NOMO-1 treated with DMSO at 0.1 percent for 48 hours (cell line): Measurements from ENCODE around the gene ACKR2.

ENCODE experiments used
- DNase-seq: peaks from one replicate; lab custom pipeline; 2025; ENCODE audit not compliant: unreplicated experiment; lab: John Stamatoyannopoulos, UW

ACKR2 gene

DNA sequence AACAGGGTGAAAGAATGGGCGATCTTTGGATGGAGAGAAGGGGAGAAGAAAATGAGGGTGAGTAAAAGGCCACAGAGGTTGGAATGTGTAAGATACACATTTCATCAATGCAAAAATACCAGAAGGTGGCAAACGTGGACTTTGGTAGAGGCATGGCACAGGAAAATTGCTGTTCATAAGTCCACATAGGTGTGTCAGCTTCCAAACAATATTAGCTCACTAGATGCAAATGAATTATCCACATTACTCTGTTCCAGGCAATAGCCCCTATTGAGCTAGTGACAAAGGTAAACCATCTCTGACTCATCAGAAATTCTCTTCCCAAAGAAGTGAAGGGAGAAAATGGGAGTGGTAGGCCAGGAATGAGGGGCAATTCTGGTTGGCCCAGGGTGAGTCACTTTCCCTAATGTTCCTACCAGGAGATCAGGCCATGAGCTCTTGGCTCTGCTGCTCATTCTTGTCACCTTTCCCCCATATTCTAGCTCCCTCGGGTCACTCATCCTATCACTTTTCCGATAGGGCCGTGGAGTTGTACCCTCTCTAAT lies 19.9 kb downstream of the ACKR2 start:
- DNase-seq: no peak

DNA sequence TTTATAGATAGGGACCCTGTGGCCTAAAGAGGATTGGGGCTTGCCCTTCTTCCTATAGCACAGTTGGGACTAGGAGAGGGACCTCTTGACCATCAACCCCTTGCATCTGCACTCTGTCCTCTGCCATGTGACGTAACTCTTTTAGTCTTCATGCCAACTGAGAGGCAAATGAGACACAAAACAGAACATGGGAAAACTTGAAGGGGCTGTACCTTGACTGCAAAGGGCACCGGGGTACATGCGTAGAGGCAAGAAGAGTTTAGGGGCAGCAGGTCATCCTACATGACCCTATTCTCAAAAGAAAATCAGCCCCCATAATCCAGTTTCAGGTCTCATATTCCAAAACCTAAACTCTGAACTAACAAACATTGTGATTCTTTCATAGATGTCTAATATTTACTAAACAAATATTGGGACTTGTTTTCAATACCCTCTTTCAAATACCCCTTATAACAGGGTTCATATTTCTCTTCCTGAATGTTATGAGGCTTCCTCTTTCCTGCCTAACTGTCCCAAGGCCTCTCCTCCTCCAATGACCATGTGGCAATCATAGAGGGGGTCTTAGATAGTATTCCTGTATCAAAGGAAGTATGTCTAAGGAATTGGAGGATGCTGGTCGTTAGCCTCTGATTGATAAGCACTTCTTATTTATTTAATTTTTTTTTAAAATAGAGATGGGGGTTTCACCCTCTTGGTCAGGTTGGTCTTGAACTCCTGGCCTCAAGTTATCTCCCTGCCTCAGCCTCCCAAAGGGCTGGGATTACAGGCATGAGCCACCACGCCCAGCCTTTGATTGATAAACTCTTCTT lies 20.6 kb downstream of the ACKR2 start:
- DNase-seq: no peak

DNA sequence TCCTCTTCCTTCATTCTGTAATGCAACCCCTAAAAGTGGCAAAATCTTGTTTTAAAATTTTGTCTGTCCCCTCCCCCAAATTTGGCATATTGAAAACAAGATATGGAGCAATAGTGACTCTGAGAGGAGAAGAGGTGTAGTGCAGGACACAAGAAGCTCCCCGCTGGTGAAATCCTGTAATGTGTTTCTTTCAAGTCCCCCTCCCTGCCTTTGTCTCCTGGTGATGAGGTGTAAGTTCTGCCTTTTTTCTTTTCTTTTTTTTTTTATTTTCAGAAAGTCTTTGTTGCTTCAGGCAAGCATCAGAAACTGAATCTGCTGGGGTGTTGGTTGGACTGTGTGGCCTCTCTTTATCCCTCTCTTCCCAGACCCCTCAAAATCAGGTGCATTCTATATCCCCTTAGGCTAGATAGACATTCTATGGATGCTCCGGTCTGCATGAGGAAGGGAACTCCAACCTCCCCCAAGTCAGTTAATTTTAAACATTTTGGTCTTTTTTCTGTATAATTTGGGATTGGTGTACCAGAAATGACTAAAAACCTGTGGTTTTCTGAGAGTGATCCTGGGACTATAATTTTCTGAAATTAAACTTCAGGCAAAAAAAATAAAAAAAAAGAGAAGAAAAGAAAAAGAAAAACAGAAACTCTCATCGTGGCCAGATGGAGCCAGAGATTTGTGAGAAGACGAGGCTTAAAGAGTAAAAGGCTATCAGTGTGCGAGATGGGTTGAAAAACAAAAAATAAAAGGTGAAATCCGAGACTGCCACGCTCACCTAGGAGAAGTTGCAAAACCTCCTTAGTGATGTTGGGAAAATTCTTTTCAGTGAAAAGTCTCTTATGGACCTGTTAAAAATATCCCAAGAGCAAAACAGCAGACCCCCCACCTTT lies 21.4 kb downstream of the ACKR2 start:
- peak; percentile 54 for DNase-seq

DNA sequence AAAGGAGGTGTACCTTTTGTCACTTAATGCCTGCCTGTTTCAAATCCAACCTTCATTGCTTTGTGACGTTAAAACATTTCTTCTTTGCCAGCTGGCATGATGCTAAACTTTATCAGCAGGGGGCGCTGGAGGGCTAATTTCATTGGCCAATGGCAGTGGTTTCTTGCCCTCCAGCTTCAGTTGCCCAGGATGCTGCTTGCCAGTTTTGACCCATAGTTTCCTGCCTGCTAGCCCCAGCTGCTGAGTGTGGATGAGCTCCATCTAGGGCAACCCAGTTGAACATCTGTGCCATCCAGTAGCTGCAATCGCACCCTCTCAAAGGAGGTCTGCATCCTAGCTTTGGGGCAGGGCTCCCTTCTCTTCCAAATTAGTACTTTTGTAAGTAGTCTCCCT lies 22.1 kb downstream of the ACKR2 start:
- peak; percentile 67 for DNase-seq

DNA sequence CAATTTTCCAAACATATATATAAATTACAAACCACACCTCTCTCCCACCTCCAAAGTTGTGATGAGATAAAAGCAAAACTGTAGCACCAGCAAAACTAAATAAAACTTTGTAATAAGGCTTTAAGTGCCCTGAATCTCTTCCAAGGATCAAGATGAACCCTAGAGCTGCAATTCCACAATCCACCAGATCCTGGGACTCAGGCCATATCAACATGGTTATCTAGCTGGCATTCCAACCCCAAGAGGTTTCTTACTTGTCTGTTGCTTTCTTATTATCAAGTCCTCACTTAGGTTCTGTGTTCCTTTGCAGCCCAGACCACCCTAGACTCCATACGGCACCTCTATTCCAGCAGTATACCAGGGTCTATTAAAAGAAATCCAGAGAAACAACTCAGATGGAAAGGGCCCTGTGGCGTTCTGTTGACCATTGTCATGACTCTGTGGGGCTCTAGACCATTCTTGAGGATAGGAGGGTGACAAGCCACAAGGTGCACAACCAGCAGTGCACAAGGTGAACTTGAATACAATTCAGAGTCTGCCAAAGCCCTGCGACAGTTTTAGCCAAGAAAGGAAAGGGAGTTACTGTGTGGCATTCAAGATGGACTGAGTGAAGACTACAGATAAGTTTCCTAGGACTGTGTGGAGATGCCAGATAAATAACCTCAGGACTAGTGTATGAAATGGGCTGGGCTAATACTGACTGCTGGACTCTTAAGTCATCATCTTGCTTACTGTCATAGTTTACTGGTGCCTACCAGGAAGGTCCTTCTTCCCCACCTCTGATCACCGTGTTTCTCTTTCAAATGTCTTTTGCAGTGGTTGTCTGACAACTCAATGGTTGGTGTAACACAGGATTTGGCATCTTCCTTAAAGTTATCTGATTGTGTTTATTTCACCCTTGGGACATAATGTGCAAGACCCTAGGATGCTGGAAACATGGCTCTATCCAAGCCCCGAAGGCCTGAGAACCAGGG lies 27.2 kb downstream of the ACKR2 start:
- no peak for DNase-seq

DNA sequence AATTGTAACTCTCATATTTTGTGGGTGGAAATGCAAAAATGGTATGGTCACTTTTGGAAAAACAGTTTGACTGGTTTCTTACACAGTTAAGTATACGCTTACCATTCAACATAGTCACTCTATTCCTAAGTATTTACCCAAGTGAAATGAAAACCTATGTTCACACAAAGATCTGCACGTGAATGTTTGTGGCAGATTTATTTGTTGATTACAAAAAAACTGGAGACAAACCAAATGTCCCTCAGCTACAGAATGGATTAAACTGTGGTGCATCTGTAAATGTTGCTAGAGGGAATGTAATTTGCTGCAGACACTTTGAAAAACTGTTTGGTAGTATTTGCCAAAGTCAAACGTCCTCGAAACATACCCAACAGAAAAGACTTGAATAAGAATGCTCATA lies 29.3 kb downstream of the ACKR2 start:
- no peak for DNase-seq

DNA sequence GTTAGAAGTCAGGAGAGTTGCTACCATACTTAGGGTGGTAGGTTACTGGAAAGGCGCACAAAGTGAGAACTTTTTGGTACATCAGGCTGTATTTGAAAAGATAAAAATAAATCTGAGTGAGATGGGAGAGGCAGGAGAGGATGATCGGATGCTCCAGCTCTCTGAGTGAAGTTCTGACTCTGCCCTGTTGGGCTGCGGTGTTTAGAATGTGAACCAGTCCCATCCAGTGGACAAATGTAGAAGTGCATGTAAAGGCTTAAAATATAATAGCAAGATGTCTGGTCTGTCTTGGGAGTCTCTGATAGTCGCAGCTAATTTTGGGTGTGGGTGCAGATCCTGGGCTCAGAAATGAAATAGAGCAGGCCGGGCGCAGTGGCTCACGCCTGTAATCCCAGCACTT lies 30.4 kb downstream of the ACKR2 start:
- peak; percentile 86 for DNase-seq

DNA sequence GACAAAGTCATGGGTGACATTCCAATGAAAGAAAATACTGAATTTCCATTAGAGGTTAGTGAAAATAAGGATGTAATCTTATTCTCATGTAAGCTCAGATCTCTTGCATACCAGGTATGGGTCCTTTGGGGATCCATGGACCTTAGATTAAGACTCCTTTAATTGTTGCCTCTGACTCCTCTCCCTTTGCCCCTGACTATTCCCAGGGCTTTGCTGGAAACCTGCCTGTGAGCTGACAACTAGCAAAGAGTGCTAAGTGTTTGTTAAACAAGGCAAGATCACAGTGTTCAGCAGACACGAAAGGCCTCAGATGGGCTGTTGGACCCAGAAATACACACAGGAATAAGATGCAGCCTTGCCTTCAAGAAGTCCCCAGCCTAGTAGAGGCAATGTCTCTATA lies 32.1 kb downstream of the ACKR2 start:
- no peak for DNase-seq

DNA sequence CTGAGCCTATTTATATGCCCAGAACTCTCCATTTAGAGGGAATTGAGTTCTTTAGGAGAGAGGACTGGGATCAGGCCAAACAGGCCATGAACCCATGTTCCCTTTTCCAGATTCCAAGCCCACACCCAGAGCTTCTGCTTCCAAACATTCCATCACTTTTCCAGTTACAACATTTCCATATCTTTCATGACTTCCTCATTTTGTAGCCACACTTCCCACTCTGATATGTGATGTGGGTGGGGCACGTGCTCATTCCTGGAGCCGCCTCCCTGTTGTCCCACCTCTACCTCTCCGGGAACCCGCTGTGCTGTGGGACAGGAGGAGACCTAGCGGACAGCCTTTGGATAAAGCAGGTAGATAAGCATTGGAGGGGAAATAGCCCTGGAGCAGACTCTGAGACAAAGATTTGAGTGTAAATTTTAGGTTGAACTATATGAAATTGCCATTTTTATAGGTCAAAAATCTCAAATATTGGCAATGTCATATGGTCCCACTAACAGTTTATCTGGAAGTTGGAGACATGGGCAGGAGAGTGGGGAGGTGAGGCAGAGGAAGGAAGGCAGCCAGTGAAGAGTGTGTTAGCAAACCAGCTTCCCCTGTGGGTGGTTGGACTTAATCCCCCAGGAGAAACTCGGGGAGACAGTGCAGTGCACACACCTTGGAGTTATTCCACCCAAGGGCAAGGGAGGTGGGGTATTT lies 34.6 kb downstream of the ACKR2 start:
- DNase-seq: no peak

DNA sequence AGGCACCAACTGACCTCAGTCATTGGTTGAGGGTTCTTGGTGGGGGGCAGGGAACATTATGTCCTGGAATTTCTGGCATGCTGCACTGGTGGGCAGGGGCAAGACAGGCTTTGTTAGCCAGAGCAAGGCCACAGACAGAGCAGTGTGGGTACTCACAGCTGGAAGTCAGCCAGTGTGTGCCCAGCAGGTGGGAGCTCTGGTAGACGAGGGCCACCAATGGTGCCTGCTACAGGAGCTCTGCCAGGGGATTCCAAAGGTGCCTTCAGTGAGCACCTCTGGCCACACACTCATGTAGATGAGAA lies 35.1 kb downstream of the ACKR2 start:
- no peak for DNase-seq

DNA sequence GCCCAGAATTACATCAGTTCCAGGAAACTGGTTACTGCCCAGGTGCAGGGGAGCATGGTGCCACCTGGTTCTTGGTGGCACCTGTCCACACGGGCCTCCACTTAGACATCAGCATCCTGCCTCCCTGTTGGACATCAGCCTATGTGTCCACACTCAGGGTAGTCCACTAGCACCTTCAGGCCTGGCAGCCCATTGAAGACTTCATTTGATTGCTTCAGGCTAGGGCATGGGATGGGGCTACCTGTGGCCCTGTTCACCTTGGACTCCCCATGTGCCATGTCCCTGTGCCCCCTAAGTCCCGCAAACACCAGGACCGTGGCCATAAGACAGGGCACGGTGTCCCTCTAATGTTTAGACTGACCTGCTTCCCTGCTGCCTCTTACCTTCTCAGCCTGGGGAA lies 35.6 kb downstream of the ACKR2 start:
- no peak for DNase-seq

DNA sequence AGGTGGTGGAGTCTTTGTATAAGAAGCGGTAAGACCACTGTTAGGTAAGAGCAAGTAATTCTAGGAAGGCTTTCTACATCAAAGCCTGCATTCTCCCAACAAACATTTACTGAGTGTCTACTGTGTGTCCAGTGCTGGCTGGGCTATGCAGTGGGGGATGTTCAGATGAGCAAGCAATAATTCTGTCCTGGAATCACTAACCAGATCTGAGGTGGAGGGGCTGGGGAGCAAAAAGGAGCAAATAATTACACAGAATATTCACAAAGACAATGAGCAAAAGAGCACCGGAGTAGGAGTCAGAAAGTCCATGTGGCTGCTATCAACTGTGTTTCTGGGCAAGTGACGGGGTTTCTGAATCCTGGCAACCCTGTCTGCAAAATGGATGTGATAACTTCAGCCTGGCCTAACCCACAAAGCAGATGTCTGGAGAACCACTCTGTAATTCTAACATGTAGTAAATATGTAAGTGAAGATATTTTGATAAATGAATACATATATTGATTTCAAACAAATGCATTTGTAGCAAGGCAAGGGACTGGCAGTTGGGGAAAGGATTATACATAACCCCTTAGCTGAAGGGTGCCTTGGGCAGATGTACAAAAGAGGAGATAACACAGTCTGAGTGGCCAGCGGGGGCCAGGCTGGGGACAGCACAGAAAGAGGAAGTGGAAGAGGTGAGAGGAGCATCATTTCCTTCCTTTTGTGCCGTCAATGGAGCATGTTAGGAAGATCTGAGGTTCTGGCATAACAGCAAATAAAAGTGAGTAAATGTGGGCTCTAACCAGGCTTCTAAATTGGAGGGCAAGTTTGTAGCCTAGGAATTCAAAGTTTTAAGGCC lies 37.7 kb downstream of the ACKR2 start:
- DNase-seq: peak; percentile 77

DNA sequence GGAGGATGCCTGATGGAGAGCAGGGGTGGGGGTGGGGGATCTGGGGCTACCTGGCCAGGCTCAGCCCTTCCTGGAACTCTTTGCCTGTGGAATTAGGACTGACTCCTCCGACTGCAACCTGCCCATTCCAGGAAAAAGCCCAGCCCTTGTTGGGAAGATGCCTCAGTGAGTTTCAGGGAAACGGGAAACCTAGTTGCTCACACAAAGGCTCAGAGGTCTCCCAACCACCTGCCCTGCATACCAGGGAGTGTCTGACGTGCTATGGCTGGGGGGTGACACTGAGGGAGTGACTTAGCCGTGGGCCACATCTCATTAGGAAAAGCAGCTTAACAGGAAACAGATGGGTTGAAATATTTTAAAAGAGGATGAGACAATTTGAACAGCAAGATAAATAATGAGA lies 38.5 kb downstream of the ACKR2 start:
- DNase-seq: no peak

DNA sequence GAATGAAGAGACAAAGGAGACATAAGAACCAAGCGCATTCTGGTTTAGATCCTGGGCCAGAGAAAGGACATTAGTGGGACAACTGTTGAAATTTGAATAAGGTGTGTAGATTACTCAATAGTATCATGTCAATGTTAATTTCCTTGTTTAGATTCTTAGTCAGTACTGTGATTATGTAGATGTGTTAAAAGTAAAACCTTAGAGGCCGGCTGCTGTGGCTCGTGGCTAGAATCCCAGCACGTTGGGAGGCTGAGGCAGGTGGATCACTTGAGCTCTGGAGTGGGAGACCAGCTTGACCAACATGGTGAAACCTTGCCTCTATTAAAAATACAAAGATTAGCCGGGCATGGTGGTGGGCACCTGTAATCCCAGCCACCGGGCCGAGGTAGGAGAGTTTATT lies 39.8 kb downstream of the ACKR2 start:
- DNase-seq: no peak

DNA sequence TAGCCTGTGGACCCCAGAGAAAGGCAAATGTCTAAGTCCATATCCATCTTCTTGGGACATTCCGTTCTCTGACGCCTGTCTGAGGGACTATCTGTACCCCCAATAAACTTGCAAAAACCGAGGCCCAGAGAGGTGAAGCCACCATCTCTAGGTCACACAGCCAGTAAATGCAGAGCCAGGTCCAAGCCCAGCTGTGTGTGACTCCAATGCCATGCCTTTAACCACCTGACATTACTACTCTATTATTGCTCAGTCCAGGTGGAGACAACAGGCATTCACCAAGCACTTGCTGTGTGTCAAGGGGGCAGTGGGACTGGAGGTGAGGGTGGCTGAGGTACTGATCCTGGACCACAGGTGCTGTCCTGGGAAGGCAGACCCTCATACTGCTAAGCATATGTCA lies 41.0 kb downstream of the ACKR2 start:
- no peak for DNase-seq

DNA sequence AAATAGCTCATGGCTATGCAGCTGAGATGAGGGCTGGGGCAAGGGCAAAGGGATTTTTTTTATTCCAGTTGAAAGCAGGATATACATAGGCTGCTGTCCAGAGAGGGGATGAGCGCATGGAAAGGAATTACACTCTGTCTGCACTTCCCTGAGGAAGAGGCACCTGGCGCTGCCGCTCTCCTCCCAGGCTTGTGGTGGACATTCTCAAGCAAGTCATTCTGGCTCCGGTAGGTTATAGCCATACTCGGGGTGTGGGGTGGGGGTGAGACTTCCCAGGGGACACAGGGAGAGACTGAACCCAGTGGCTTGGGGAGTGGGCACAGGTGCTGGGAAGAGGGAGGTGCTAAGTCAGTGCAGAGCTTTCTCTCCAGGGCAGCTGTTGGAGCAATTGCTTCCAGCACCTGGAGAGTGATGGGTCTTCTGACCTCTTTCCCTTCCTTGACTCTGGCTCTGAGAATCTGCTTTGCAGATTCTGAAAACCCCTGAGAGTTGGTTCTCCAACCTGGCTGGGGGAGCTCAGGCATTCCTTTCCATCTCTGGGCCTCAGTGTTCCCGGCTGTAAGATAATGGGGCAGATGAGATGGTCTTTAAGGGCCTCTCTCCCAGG lies 42.1 kb downstream of the ACKR2 start:
- DNase-seq: no peak

DNA sequence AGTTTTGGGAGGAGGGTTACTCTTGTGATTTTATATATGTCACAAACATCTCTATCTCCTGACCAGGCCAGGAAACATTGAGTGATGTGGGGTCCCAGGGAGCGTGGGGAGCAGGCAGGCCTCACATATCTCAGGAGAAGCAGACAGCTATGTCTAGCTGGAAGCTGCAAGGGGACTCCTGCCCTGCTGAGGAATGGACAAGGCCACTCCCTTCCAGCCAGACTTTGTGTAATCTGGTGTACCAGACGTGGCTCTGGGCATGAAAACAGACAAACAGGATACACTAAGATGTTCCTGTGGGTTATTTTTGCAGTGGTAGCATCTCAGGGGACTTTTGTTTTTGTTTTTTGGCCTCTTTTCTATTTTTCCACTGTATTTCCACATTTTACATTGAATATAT lies 43.2 kb downstream of the ACKR2 start:
- DNase-seq: no peak

DNA sequence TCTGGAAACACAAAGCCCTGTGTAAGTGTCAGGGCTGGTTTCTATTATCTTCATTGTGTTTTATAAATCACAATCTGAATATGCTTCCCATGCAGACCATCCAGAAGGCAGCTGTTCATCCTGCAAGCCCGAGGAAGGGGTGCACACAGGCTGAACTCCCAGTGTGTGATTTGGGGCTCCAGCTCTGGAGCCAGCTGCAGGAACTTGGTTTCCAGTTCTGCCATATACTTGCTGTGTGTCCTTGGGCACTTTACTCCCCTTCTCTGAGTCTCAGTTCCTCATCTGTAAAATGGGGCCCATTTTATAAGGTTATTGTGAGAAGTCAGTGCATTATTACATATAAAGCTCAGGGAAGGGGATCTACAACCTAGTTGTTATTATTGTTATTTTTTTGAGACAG lies 43.8 kb downstream of the ACKR2 start:
- no peak for DNase-seq

DNA sequence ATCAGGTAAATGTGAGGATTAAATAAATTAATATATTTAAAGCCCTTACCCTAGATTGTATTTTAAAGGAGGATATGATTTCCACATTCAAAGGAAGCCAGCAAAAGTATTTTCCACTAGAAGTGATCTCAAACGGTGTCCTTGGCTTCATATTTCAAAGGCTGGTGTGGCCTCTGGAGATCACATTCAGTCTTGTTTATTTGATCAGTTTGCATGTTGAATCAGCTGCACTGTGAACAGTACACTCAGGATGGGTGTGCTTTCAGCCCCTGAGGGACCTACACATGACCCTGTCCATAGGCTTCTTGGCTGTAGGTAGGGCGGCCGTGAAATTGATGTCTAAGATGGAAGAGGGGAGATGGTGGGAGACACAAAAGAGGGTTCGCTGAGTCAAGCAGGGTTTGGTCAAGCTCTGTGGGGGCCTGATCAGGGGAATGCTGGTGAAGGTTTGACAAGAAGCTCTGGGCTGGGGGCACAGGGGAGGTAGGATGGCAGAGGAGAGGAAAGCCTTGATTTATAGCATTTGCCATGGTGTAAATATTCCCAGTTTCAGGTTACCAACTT lies 44.6 kb downstream of the ACKR2 start:
- DNase-seq: no peak
